ENCODE results near the gene NRN1.
A peak's percentile ranks its signal among the peaks of the same experiment; 100 is the strongest.

NRN1 gene, protein sequence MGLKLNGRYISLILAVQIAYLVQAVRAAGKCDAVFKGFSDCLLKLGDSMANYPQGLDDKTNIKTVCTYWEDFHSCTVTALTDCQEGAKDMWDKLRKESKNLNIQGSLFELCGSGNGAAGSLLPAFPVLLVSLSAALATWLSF

GRCh38 chr6:6006428-6007365 is at the start of gene NRN1:
Gene NRN1, minus strand, starts transcription at chr6:6006925. Its CDS starts 176 bp downstream, at chr6:6006749.
- no peaks in the 10 kb centered on the region; the same call in 1 of the 2 replicates for H3K36me3 ChIP-seq (ENCODE audit: control insufficient read depth, insufficient read depth, low read length)
- no peak for TF ChIP-seq CTCF (IDR thresholded peaks at IDR 0.05; ENCODE audit: insufficient read depth, low read length, poor library complexity, severe bottlenecking)
- H3K27me3 ChIP-seq (replicated peaks; ENCODE audit: control insufficient read depth, insufficient read depth, low read length), result no peaks in the 10 kb centered on the region; the same call in 1 of the 2 replicates
- DNase-seq (ENCODE audit: extremely low read depth, insufficient read length), result no peak
- peak within 1 kb of the TSS; percentile 63 for H3K4me3 ChIP-seq (replicated peaks; ENCODE audit: low read depth, low read length)

- Histone ChIP-seq H3K27me3 (replicated peaks; ENCODE audit: control insufficient read depth, insufficient read depth, low read length) (peaks cover 1% of the 10 kb centered on the region), H3K4me3 (replicated peaks; ENCODE audit: low read depth, low read length) (no peak overlapping the region), H3K36me3 (ENCODE audit: control insufficient read depth, insufficient read depth, low read length) (no peaks in the 10 kb centered on the region)
- TF ChIP-seq CTCF (IDR thresholded peaks at IDR 0.05; ENCODE audit: insufficient read depth, low read length, poor library complexity, severe bottlenecking), result no peak
- no peak for DNase-seq (ENCODE audit: extremely low read depth, insufficient read length)
These were observed 45.5 kb upstream of the NRN1 start for GRCh38 chr6:6052216-6052615.

GRCh38 chr6:6046716-6047115 is 40.0 kb upstream of the NRN1 start:
- no peaks in the 10 kb centered on the region for H3K36me3 ChIP-seq (ENCODE audit: control insufficient read depth, insufficient read depth, low read length)
- peaks cover 1% of the 10 kb centered on the region for H3K27me3 ChIP-seq (replicated peaks; ENCODE audit: control insufficient read depth, insufficient read depth, low read length)
- TF ChIP-seq CTCF (IDR thresholded peaks at IDR 0.05; ENCODE audit: insufficient read depth, low read length, poor library complexity, severe bottlenecking), result no peak
- no peak overlapping the region for H3K4me3 ChIP-seq (replicated peaks; ENCODE audit: low read depth, low read length)
- no peak for DNase-seq (ENCODE audit: extremely low read depth, insufficient read length)

GRCh38 chr6:6039946-6040509 is 33.3 kb upstream of the NRN1 start:
- no peak for DNase-seq (ENCODE audit: extremely low read depth, insufficient read length)
- H3K4me3 ChIP-seq (replicated peaks; ENCODE audit: low read depth, low read length), result no peak overlapping the region
- H3K36me3 ChIP-seq (ENCODE audit: control insufficient read depth, insufficient read depth, low read length), result no peaks in the 10 kb centered on the region
- H3K27me3 ChIP-seq (replicated peaks; ENCODE audit: control insufficient read depth, insufficient read depth, low read length), result no peaks in the 10 kb centered on the region
- TF ChIP-seq CTCF (IDR thresholded peaks at IDR 0.05; ENCODE audit: insufficient read depth, low read length, poor library complexity, severe bottlenecking), result no peak

- no peak overlapping the region for H3K4me3 ChIP-seq (replicated peaks; ENCODE audit: low read depth, low read length)
- DNase-seq (ENCODE audit: extremely low read depth, insufficient read length), result no peak
- H3K36me3 ChIP-seq (ENCODE audit: control insufficient read depth, insufficient read depth, low read length), result no peaks in the 10 kb centered on the region
- no peaks in the 10 kb centered on the region for H3K27me3 ChIP-seq (replicated peaks; ENCODE audit: control insufficient read depth, insufficient read depth, low read length)
- TF ChIP-seq CTCF (IDR thresholded peaks at IDR 0.05; ENCODE audit: insufficient read depth, low read length, poor library complexity, severe bottlenecking), result no peak
These were observed 30.5 kb upstream of the NRN1 start for GRCh38 chr6:6037179-6037578.

Measured in GM06990 (cell line).